NCI-H128 (cell line): ENCODE measurements around the gene NRP1.

Experiments used
- DNase-seq: peaks from one replicate; lab custom pipeline; 2025; ENCODE audit not compliant: unreplicated experiment; lab: John Stamatoyannopoulos, UW

NRP1 gene

GRCh38 chr10:33192190-33192589 is 142.3 kb downstream of the NRP1 start:
- no peak for DNase-seq

GRCh38 chr10:33190406-33190805 is 144.1 kb downstream of the NRP1 start:
- no peak for DNase-seq

GRCh38 chr10:33189808-33190207 is 144.7 kb downstream of the NRP1 start:
- DNase-seq: no peak

GRCh38 chr10:33189363-33189762 is 145.1 kb downstream of the NRP1 start:
- no peak for DNase-seq

- no peak for DNase-seq
These were observed 147.0 kb downstream of the NRP1 start for GRCh38 chr10:33187427-33187999.

- DNase-seq: no peak
These were observed 148.3 kb downstream of the NRP1 start for GRCh38 chr10:33186150-33186549.

- no peak for DNase-seq
These were observed 150.8 kb downstream of the NRP1 start for GRCh38 chr10:33183655-33184054.

- no peak for DNase-seq
These were observed 153.5 kb downstream of the NRP1 start for GRCh38 chr10:33180921-33181320.

GRCh38 chr10:33180390-33180789 is 154.1 kb downstream of the NRP1 start:
- no peak for DNase-seq

- DNase-seq: no peak
These were observed 155.4 kb downstream of the NRP1 start for GRCh38 chr10:33179067-33179466.

GRCh38 chr10:33178026-33178755 is 156.3 kb downstream of the NRP1 start:
- no peak for DNase-seq

GRCh38 chr10:33176688-33177087 is 157.8 kb downstream of the NRP1 start:
- DNase-seq: no peak

GRCh38 chr10:33174674-33175434 is 159.6 kb downstream of the NRP1 start:
- no peak for DNase-seq

- DNase-seq: no peak
These were observed 168.6 kb downstream of the NRP1 start for GRCh38 chr10:33165911-33166310.

- DNase-seq: no peak
These were observed 170.3 kb downstream of the NRP1 start for GRCh38 chr10:33164060-33164709.

- DNase-seq: no peak
These were observed 172.3 kb downstream of the NRP1 start for GRCh38 chr10:33162248-33162575.

GRCh38 chr10:33161550-33162247 is 172.8 kb downstream of the NRP1 start:
- DNase-seq: no peak

GRCh38 chr10:33160151-33160550 is 174.3 kb downstream of the NRP1 start:
- DNase-seq: no peak

GRCh38 chr10:33157103-33157502 is 177.4 kb downstream of the NRP1 start:
- DNase-seq: no peak

- DNase-seq: no peak
These were observed 178.5 kb downstream of the NRP1 start for GRCh38 chr10:33155720-33156638.
